Endothelial cell of umbilical vein (primary cell): ENCODE measurements around the gene NR3C1. TPM values are rescaled to one million over a fixed set of nuclear protein-coding genes. Genes with fewer than 3 reads are reported as not detected.

Experiments used
- BruUV-seq: library from RNA; stranded (reverse); fragments of 400-500 nt; replicated peaks from 2 replicates; lab custom pipeline; 2021; lab: Mats Ljungman, UMichigan
- CTCF ChIA-PET: fragments of 300-600, 350-600 bp; sonication (Branson Sonifier 250); formaldehyde crosslinking; loops from one replicate; lab custom pipeline; 2021; ENCODE audit warnings: antibody characterized with exemption, inconsistent platforms; lab: Charles Lee
- POLR2A ChIA-PET: fragments of 300-600, 350-600 bp; sonication (Branson Sonifier 250); formaldehyde crosslinking; loops from one replicate; lab custom pipeline; 2021; ENCODE audit warnings: antibody characterized with exemption, inconsistent platforms; lab: Charles Lee
- DNase-seq: peaks from one replicate; pipeline ENCODE4 v3.0.0-alpha.2; 2011; ENCODE audit warnings: low read depth, low spot score
- FAIRE-seq: peaks from 2 replicates; lab custom pipeline; 2011; peaks lifted over from hg19 to GRCh38; lab: Jason Lieb, UNC
- H2AFZ ChIP-seq: 2 replicates; pipeline ENCODE4 v1.6.0; 2012; ENCODE audit warnings: low read depth, low read length, control low read depth, inconsistent platforms
- H3K27ac ChIP-seq: 2 replicates; pipeline ENCODE4 v1.5.1; 2011; ENCODE audit warnings: low read depth, mild to moderate bottlenecking, control low read depth, low read length, moderate library complexity; ENCODE audit not compliant: insufficient read depth
- H3K27me3 ChIP-seq, 2 experiments: 2 replicates each; pipeline versions ENCODE4 v1.6.0 to v1.6.1; 2011; ENCODE audit warnings: low read length in 2 of 2, mixed read lengths in 1 of 2; ENCODE audit not compliant: control insufficient read depth in 2 of 2, insufficient read depth in 2 of 2
- H3K36me3 ChIP-seq, 2 experiments: 2 replicates in 1 of 2; 3 replicates in 1 of 2; pipeline ENCODE4 v1.5.1; 2011; ENCODE audit warnings: low read length in 2 of 2, mild to moderate bottlenecking in 1 of 2, moderate library complexity in 1 of 2; ENCODE audit not compliant: control insufficient read depth in 2 of 2, insufficient read depth in 2 of 2; ENCODE audit errors: extremely low read depth in 1 of 2
- H3K4me1 ChIP-seq: 3 replicates; pipeline ENCODE4 v1.5.1; 2011; ENCODE audit warnings: mild to moderate bottlenecking, low read length; ENCODE audit not compliant: control insufficient read depth, insufficient read depth; ENCODE audit errors: extremely low read depth
- H3K4me2 ChIP-seq: 2 replicates; pipeline ENCODE4 v1.6.1; 2011; ENCODE audit warnings: low read length, control low read depth, mixed read lengths; ENCODE audit not compliant: insufficient read depth
- H3K4me3 ChIP-seq, 3 experiments: fragments of 200-600 bp in 1 of 3; sonication (generic), shearing (Covaris generic) in 1 of 3; replicated peaks in 1 of 3; 2 replicates each; pipeline ENCODE4 v1.5.1; 2011 to 2016; ENCODE audit warnings: control low read depth in 3 of 3, low read length in 3 of 3, mild to moderate bottlenecking in 2 of 3, inconsistent platforms in 1 of 3, low read depth in 1 of 3, moderate library complexity in 1 of 3; ENCODE audit not compliant: insufficient read depth in 1 of 3
- H3K79me2 ChIP-seq: 2 replicates; pipeline ENCODE4 v1.6.0; 2012; ENCODE audit warnings: low read length, inconsistent platforms; ENCODE audit not compliant: control insufficient read depth, insufficient read depth
- H3K9ac ChIP-seq: replicated peaks from 2 replicates; pipeline ENCODE3; 2011; ENCODE audit warnings: low read length, control low read depth; ENCODE audit not compliant: insufficient read depth; ENCODE audit errors: extremely low read depth
- H3K9me1 ChIP-seq: replicated peaks from 3 replicates; pipeline ENCODE4 v1.6.0; 2011; ENCODE audit warnings: mild to moderate bottlenecking, low read length; ENCODE audit not compliant: control insufficient read depth, insufficient read depth; ENCODE audit errors: extremely low read depth
- H3K9me3 ChIP-seq: replicated peaks from 2 replicates; pipeline ENCODE4 v1.5.1; 2012; ENCODE audit warnings: low read length, inconsistent platforms; ENCODE audit not compliant: control insufficient read depth, insufficient read depth
- H4K20me1 ChIP-seq: replicated peaks from 2 replicates; pipeline ENCODE3; 2011; ENCODE audit warnings: mild to moderate bottlenecking, low read length; ENCODE audit not compliant: control insufficient read depth, insufficient read depth; ENCODE audit errors: extremely low read depth
- CTCF ChIP-seq, 2 donors: IDR thresholded peaks; 1 replicate in 1 of 2; 2 replicates in 1 of 2; pipeline ENCODE4 v1.5.1; 2011; ENCODE audit warnings: low read length in 2 of 2, mild to moderate bottlenecking in 2 of 2, moderate library complexity in 2 of 2, control low read depth in 1 of 2, inconsistent platforms in 1 of 2, low read depth in 1 of 2; ENCODE audit not compliant: insufficient read depth in 1 of 2; ENCODE audit errors: extremely low read depth in 1 of 2
- EZH2 ChIP-seq: IDR thresholded peaks from 2 replicates; pipeline ENCODE4 v1.6.1; 2012; ENCODE audit warnings: borderline replicate concordance, low read depth, mild to moderate bottlenecking, moderate library complexity, low read length, inconsistent platforms; ENCODE audit not compliant: severe bottlenecking
- FOS ChIP-seq: IDR thresholded peaks from 2 replicates; pipeline ENCODE4 v1.6.1; 2011; ENCODE audit warnings: mild to moderate bottlenecking, low read length, moderate library complexity, borderline replicate concordance; ENCODE audit not compliant: insufficient read depth
- GATA2 ChIP-seq: IDR thresholded peaks from 2 replicates; pipeline ENCODE4 v1.7.0; 2011; ENCODE audit warnings: low read depth, mild to moderate bottlenecking, moderate library complexity, mixed read lengths, low read length; ENCODE audit not compliant: insufficient read length, insufficient read depth
- JUN ChIP-seq: IDR thresholded peaks from 2 replicates; pipeline ENCODE4 v1.6.1; 2011; ENCODE audit warnings: borderline replicate concordance, low read depth; ENCODE audit not compliant: insufficient read length, insufficient read depth
- MAX ChIP-seq: IDR thresholded peaks from 2 replicates; pipeline ENCODE4 v1.6.1; 2011; ENCODE audit not compliant: insufficient read depth, insufficient read length
- MYC ChIP-seq: IDR thresholded peaks from one replicate; pipeline ENCODE4 v1.6.1; 2011; ENCODE audit warnings: mild to moderate bottlenecking, low read depth, low read length
- POLR2A ChIP-seq: IDR thresholded peaks from 2 replicates; pipeline ENCODE4 v1.6.1; 2012; ENCODE audit warnings: low read depth, mild to moderate bottlenecking, control low read depth, low read length
- POLR2AphosphoS5 ChIP-seq: IDR thresholded peaks from 2 replicates; pipeline ENCODE4 v1.6.1; 2012; ENCODE audit warnings: low read depth, mild to moderate bottlenecking, control low read depth, low read length, moderate library complexity; ENCODE audit not compliant: insufficient read depth
- dilution Hi-C: fragments of 300-500 bp; cut with MboI; formaldehyde crosslinking; loops from one replicate; pipeline ENCODE4 v1.15.0; 2019; ENCODE audit warnings: low sequenced_read_pairs; ENCODE audit not compliant: extremely low pct_ligation_motif_present
- intact Hi-C: fragments of 100-400 bp; cut with micrococcal nuclease; formaldehyde crosslinking; loops from one replicate; pipeline ENCODE4 v1.10.0; 2022
- polyA plus RNA-seq, 4 experiments: library from polyadenylated mRNA; depleted of rRNA in 3 of 4; stranded (reverse) in 3 of 4; unstranded in 1 of 4; fragments of >200 nt; gene quantifications; 2 replicates each; pipeline versions ENCODE4 v1.2.1 to v1.2.3, GENCODE V29; 2011 to 2012; ENCODE audit warnings: missing spikeins in 1 of 4
- total RNA-seq: library from RNA; stranded (reverse); gene quantifications from 2 replicates; pipeline ENCODE4 v1.2.3, GENCODE V29; 2021

NR3C1 gene
- total and polyA plus RNA-seq, 2 donors (not counting 3 experiments of a cell fraction or from before 2014, with no cell fraction given) = 4.1 to 17.0 TPM

- no peaks in the 10 kb centered on the region for H3K9me1 ChIP-seq
- no peak overlapping the region for H3K4me3 ChIP-seq
- POLR2A ChIA-PET = no interaction called here
- no peak overlapping the region for H3K27ac ChIP-seq
- intact Hi-C loops (no loop called here), dilution Hi-C loops (no loop called here)
- no peaks in the 10 kb centered on the region for H3K4me1 ChIP-seq
- H3K79me2 ChIP-seq = peaks cover 32% of the 10 kb centered on the region
- no peak overlapping the region for H3K9ac ChIP-seq
- no peak overlapping the region for H3K4me2 ChIP-seq
- DNase-seq = no peak
- TF ChIP-seq POLR2AphosphoS5 (no peak), GATA2 (no peak), CTCF (IDR thresholded peaks at IDR 0.05; ENCODE audit: extremely low read depth in 1 of 2, insufficient read depth in 1 of 2, low read depth in 1 of 2, low read length in 2 of 2) (no peak), MAX (no peak), JUN (no peak), POLR2A (no peak), MYC (no peak), FOS (no peak), EZH2 (no peak)
- BruUV-seq = no TSS peak
- H3K27me3 ChIP-seq = no peaks in the 10 kb centered on the region
- no peak overlapping the region for H2AFZ ChIP-seq
- no peaks in the 10 kb centered on the region for H3K9me3 ChIP-seq
- FAIRE-seq = no peak
- no peaks in the 10 kb centered on the region for H3K36me3 ChIP-seq
- H4K20me1 ChIP-seq = no peaks in the 10 kb centered on the region
- CTCF ChIA-PET = interaction anchor here (0.7 to 1.5 kb wide), 4 partner anchors 15 to 44 kb away, joined by 3 to 4 read pairs (median 4); no protein-coding TSS in a partner anchor
Measured at GRCh38 chr5:143361438-143361837, 42.0 kb downstream of the NR3C1 start.
